UCSD-AML1 (cell line): Measurements from ENCODE around the gene PGM5.
"Not testable (repeated sequence)": the region's sequence is repeated elsewhere in the genome, so short reads cannot be mapped to it uniquely, and the experiment has no call there.

ENCODE experiments used
- DNase-seq: peaks from one replicate; lab custom pipeline; 2025; ENCODE audit not compliant: unreplicated experiment; lab: John Stamatoyannopoulos, UW

PGM5 gene

GRCh38 chr9:68375789-68376188 is 19.4 kb downstream of the PGM5 start:
- not testable (repeated sequence) for DNase-seq

GRCh38 chr9:68377723-68378122 is 21.3 kb downstream of the PGM5 start:
- DNase-seq, result not testable (repeated sequence)

GRCh38 chr9:68383894-68384293 is 27.5 kb downstream of the PGM5 start:
- DNase-seq, result not testable (repeated sequence)

GRCh38 chr9:68389558-68389957 is 33.1 kb downstream of the PGM5 start:
- not testable (repeated sequence) for DNase-seq

GRCh38 chr9:68390737-68391136 is 34.3 kb downstream of the PGM5 start:
- not testable (repeated sequence) for DNase-seq

- not testable (repeated sequence) for DNase-seq
These were observed 40.1 kb downstream of the PGM5 start for GRCh38 chr9:68396411-68397094.

- not testable (repeated sequence) for DNase-seq
These were observed 40.6 kb downstream of the PGM5 start for GRCh38 chr9:68397095-68397423.

- not testable (repeated sequence) for DNase-seq
These were observed 41.4 kb downstream of the PGM5 start for GRCh38 chr9:68397796-68398195.

- not testable (repeated sequence) for DNase-seq
These were observed 41.9 kb downstream of the PGM5 start for GRCh38 chr9:68398324-68398723.

GRCh38 chr9:68404421-68405185 is 48.2 kb downstream of the PGM5 start:
- not testable (repeated sequence) for DNase-seq

- DNase-seq, result not testable (repeated sequence)
These were observed 55.5 kb downstream of the PGM5 start for GRCh38 chr9:68411865-68412264.

- DNase-seq, result not testable (repeated sequence)
These were observed 56.3 kb downstream of the PGM5 start for GRCh38 chr9:68412754-68413153.

GRCh38 chr9:68415065-68415464 is 58.7 kb downstream of the PGM5 start:
- DNase-seq, result not testable (repeated sequence)

GRCh38 chr9:68416936-68417564 is 60.6 kb downstream of the PGM5 start:
- peak; percentile 7 for DNase-seq

GRCh38 chr9:68417762-68418161 is 61.4 kb downstream of the PGM5 start:
- no peak for DNase-seq

- DNase-seq, result no peak
These were observed 61.9 kb downstream of the PGM5 start for GRCh38 chr9:68418259-68418845.

GRCh38 chr9:68419901-68420300 is 63.5 kb downstream of the PGM5 start:
- no peak for DNase-seq

- no peak for DNase-seq
These were observed 70.3 kb downstream of the PGM5 start for GRCh38 chr9:68426755-68427154.

- DNase-seq, result no peak
These were observed 71.0 kb downstream of the PGM5 start for GRCh38 chr9:68427216-68427977.

GRCh38 chr9:68428481-68428880 is 72.1 kb downstream of the PGM5 start:
- no peak for DNase-seq

GRCh38 chr9:68429631-68430030 is 73.2 kb downstream of the PGM5 start:
- DNase-seq, result no peak
